Tibial nerve (tissue), 4 donors: Measurements from ENCODE around the gene METTL16.
"Not testable (repeated sequence)": the region's sequence is repeated elsewhere in the genome, so short reads cannot be mapped to it uniquely, and the experiment has no call there.

Experiments used
- CTCF ChIP-seq, 5 experiments: fragments of 200-600 bp in 3 of 5; fragments of 450-650 bp in 2 of 5; sonication (generic) in 3 of 5; IDR thresholded peaks; one replicate each; pipeline ENCODE4 v1.5.1; 2016 to 2019; ENCODE audit warnings: antibody characterized with exemption in 5 of 5, mild to moderate bottlenecking in 3 of 5, moderate library complexity in 2 of 5
- EP300 ChIP-seq, 2 donors: sonication (generic); formaldehyde crosslinking; IDR thresholded peaks; one replicate each; pipeline ENCODE4 v1.6.1; 2017; ENCODE audit warnings: antibody characterized with exemption in 2 of 2, mild to moderate bottlenecking in 1 of 2
- POLR2A ChIP-seq, 2 donors: fragments of 450-650 bp; IDR thresholded peaks; one replicate each; pipeline ENCODE4 v1.6.1; 2017; ENCODE audit warnings: antibody characterized with exemption in 2 of 2, mild to moderate bottlenecking in 2 of 2, moderate library complexity in 2 of 2

- TF ChIP-seq CTCF, EP300, POLR2A (IDR thresholded peaks at IDR 0.05): not testable (repeated sequence)
These were observed 64.2 kb downstream of the METTL16 start for GRCh38 chr17:2447479-2447878.
